Spleen (tissue), 7 donors: Measurements from ENCODE around the gene COQ10B.

ENCODE experiments used
- CTCF ChIP-seq, 11 experiments: fragments of 200-600 bp in 7 of 11; fragments of 450-650 bp in 4 of 11; sonication (generic) in 4 of 11; IDR thresholded peaks in 8 of 11; conservative IDR thresholded peaks in 3 of 11; 1 replicate in 7 of 11; 2 replicates in 4 of 11; pipeline versions ENCODE4 v1.4.0 to v1.8.0; 2016 to 2021; ENCODE audit warnings: antibody characterized with exemption in 11 of 11, inconsistent platforms in 4 of 11, mild to moderate bottlenecking in 1 of 11
- POLR2A ChIP-seq, 3 donors: fragments of 450-650 bp; IDR thresholded peaks; one replicate each; pipeline ENCODE4 v1.5.1; 2017; ENCODE audit warnings: antibody characterized with exemption in 3 of 3, mild to moderate bottlenecking in 1 of 3
- POLR2AphosphoS5 ChIP-seq, 3 donors: sonication (generic); formaldehyde crosslinking; IDR thresholded peaks; one replicate each; pipeline ENCODE4 v1.5.1; 2017; ENCODE audit warnings: antibody characterized with exemption in 3 of 3
- donor health status: DM: no; HTN: no; CAD: no; lungs with moderate emphysema.
- donor health status: DM: no; HTN: no; CAD: no.
- donor health status: DM: no; HTN: no; CAD: no.

- TF ChIP-seq POLR2A (IDR thresholded peaks at IDR 0.05) (no peak), CTCF (IDR thresholded peaks at IDR 0.05 in 8 of 11, conservative IDR thresholded peaks at IDR 0.05 in 3 of 11) (no peak), POLR2AphosphoS5 (IDR thresholded peaks at IDR 0.05) (no peak)
These were observed 2.9 kb upstream of the COQ10B start for GRCh38 chr2:197450465-197450864.
